ENCODE results near the gene TRERF1.
A peak's percentile ranks its signal among the peaks of the same experiment; 100 is the strongest.
"Not testable (repeated sequence)": the region's sequence is repeated elsewhere in the genome, so short reads cannot be mapped to it uniquely, and the experiment has no call there.

TRERF1 gene

GRCh38 chr6:42451333-42452170 is at the start of gene TRERF1:
Gene TRERF1 (minus strand): TSS chr6:42451926. CDS start chr6:42269590, 182,336 bp downstream.
- peak; percentile 20 to 36 for DNase-seq (ENCODE audit: low read depth in 2 of 2)

DNA sequence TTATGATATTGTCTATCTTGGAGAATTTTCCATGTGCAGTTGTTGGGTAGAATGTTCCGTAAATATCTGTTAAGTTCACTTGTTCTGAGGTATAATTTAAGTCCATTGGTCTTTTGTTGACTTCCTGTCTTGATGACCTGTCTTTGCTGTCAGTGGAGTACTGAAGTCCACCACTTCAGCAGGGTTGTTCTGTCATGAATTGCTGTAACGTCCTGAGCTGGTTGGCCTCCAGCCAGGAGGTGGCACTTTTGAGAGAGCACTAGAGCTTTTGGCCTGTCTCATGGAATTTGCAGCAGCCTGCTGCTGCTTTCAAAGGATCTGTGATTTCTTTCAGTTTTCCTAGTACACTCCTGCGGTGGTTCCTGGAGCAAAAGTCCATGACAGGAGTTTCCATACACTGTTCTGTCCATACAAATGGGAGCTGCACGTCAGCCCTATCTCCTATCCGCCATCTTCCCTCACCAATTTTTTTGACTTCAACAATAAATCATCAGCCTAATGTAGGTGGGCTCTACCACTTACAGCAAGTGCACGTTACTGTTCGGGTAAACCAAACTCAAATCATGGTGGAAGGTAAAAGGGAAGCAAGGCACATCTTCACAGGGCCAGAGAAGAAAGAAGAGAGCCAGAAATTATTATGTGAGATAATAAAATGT is 46.9 kb upstream of the TRERF1 start:
- no peak for DNase-seq (ENCODE audit: low read depth in 2 of 2)

DNA sequence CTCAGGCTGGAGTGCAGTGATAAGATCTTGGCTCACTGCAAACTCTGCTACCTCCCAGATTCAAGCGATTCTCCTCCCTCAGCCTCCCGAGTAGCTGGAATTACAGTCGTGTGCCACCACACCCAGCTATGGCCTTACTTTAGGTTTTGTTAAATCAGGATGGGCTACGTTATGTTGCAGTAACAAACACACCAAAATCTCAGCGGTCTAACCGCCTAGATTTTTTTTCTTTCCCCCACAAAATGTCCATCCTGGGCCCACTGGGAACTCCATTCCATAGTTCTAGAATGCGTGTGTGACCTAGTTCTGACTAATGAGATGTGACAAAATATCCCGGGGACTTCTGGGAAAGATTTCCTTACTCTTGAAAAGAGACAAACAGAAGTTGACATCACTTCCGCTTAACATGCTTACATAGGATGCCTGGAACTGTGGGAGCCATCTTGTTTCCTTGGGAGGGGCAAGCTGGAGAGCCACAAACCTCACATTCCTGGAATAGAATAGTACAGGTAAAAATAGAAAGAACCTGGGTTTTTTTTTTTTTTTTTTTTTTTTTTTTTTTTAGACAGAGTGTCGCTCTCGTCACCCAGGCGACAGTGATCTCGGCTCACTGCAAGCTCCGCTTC is 42.3 kb upstream of the TRERF1 start:
- DNase-seq (ENCODE audit: low read depth in 2 of 2) = no peak

- DNase-seq (ENCODE audit: low read depth in 2 of 2) = no peak
These were observed 36.4 kb upstream of the TRERF1 start for GRCh38 chr6:42488129-42488528.

DNA sequence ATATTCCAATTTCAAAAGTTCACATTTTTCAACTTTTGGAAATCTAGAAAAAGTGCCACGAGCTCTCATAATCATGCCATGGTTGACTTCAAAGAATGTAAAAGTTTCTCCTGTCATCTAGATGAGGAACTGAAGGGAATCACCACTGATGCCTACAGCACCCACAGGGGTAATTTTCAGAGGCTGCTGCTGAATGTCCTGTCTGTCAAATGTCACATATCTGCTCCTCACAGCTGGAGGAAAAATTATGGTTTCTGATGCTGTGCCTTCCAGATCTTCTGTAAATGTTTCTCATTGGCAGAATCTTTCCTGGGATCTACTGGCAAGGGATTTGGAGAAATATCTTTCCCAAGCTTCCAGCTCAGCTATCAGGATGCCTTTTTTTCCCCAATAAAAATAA is 32.5 kb upstream of the TRERF1 start:
- no peak for DNase-seq (ENCODE audit: low read depth in 2 of 2)

DNA sequence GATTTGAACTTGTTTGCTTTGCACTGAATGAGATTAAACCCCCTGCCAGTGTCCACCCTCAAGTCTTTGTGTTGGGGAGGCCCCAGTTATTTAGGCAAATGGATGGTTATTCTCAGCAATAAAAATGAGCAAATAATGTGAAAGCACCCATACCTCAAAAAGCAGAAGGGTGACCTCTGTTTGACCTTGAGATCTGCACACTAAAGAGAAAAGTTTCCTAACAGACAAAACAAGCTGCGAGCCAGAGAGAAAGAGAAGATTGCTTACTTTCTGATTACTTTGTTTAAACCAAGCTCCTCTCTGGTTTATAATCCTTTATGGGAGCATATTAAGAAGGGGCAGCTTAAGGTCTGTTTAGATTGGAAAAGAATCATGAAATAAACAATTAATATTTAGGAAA is 30.4 kb upstream of the TRERF1 start:
- DNase-seq (ENCODE audit: low read depth in 2 of 2) = no peak

- no peak for DNase-seq (ENCODE audit: low read depth in 2 of 2)
These were observed 20.0 kb upstream of the TRERF1 start for GRCh38 chr6:42471714-42472113.

GRCh38 chr6:42471142-42471541 is 19.4 kb upstream of the TRERF1 start:
- no peak for DNase-seq (ENCODE audit: low read depth in 2 of 2)

GRCh38 chr6:42468273-42468672 is 16.5 kb upstream of the TRERF1 start:
- no peak for DNase-seq (ENCODE audit: low read depth in 2 of 2)

GRCh38 chr6:42467651-42468050 is 15.9 kb upstream of the TRERF1 start:
- no peak for DNase-seq (ENCODE audit: low read depth in 2 of 2)

DNA sequence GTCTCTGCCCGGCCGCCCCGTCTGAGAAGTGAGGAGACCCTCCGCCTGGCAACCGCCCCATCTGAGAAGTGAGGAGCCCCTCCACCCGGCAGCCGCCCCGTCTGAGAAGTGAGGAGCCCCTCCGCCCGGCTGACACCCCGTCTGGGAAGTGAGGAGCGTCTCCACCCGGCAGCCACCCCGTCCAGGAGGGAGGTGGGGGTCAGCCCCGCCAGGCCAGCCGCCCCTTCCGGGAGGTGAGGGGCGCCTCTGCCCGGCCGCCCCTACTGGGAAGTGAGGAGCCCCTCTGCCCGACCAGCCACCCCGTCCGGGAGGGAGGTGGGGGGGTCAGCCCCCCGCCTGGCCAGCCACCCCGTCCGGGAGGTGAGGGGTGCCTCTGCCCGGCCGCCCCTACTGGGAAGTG is 14.7 kb upstream of the TRERF1 start:
- not testable (repeated sequence) for DNase-seq (ENCODE audit: low read depth in 2 of 2)

DNA sequence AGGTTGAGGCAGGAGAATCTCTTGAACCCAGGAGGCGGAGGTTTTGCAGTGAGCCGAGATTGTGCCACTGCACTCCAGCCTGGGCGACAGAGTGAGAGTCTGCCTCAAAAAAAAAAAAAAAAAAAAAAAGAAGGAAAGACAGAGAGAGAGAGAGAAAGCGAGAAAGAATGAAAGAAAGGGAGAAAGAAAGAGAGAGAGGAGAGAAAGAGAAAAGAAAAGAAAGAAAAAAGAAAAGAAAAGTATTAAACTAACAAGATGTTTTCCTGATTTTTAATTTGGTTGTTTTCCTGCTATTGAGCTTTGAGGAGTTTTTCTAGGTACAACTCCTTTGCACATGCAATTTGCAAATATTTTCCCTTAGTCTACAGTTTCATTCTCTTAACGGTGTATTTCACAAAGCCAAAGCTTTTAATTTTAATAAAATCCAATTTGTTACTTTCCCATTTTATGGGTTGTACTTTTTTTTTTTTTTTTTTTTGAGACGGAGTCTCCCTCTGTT is 10.8 kb upstream of the TRERF1 start:
- DNase-seq (ENCODE audit: low read depth in 2 of 2) = no peak

- no peak for DNase-seq (ENCODE audit: low read depth in 2 of 2)
These were observed 9.2 kb upstream of the TRERF1 start for GRCh38 chr6:42460883-42461282.

DNA sequence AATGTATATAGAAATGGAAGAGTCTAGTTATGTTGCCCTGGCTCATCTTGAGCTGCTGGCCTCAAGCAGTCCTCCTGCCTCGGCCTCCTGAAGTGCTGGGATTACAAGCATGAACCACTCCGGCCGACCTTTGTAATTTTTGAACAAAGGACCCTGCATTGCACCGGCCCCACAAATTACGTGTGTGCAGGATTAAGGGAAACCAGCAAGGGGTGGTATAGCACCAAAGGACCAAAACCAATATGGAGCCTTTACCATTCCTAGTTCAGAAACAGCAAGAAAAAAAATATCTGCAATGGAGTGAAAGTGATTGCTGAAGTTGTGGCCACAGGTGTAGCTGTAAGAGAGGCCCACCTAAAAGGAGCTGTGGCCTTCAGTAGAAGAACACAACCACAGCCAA is 8.2 kb upstream of the TRERF1 start:
- no peak for DNase-seq (ENCODE audit: low read depth in 2 of 2)

DNA sequence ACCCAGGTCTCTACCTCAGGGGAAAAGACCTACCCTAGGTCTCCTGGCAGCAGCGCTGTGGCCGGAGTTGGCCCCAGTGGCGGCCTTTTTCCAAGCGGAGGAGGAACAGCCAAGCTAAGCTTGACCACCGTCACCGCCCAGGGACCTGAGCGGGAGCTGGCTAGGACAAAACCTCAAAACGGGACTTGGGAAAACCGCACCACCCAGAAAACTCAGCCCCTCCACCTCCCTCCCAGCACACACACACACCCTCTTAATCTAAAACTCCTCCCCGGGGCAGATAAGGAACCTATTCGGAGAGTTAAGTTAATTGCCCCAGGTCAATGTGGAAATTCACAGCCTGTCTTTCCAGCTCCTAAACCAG is 2.7 kb upstream of the TRERF1 start:
- no peak for DNase-seq (ENCODE audit: low read depth in 2 of 2)

- no peak for DNase-seq (ENCODE audit: low read depth in 2 of 2)
These were observed 2.1 kb upstream of the TRERF1 start for GRCh38 chr6:42453654-42454427.

- peak; percentile 62 to 65 for DNase-seq (ENCODE audit: low read depth in 2 of 2)
These were observed 1.4 kb upstream of the TRERF1 start for GRCh38 chr6:42453031-42453653.

DNA sequence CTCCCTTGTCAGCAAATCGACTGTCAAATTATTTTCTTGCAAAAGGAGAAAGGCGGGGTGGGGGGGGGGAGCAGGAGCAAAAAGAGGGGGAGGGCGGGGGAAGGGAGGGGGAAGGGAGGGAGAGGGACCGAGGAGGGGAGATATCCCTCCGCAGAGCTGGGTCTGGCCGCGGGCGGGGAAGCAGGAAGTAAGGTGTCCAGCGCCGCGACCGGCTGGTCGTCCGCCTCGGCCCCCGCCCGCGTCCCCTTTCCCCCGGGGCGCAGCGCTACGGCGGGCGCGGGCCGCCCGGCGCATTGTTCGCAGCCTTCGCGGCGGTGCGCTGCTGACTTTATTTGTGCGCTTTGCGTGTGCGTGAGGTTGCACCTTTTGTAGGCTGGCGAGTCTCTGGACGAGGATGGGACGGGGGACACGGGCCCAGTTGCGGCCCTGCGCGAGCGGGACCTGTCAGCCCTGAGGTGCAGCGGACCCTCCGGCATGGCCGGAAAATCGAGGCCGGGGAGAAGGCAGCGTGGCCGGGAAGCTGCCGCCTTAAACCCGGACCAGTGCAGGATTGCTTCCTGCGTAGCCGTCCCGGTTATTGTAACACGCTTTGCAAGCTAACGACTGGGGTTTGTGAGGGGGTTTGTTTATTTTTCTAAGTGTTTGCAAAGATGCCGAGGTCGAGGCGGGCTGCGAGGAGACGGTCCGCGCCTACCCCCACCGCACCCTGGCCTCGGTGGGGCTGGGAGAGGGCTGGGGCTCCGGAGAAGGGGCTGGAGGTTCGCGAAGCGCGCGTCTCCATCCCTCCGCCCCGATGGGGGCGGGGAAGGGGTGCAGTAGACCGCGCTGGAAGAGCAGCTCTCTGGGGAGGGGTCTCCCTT is 675 bp upstream of the TRERF1 start:
- peak; percentile 22 to 37 for DNase-seq (ENCODE audit: low read depth in 2 of 2)

DNA sequence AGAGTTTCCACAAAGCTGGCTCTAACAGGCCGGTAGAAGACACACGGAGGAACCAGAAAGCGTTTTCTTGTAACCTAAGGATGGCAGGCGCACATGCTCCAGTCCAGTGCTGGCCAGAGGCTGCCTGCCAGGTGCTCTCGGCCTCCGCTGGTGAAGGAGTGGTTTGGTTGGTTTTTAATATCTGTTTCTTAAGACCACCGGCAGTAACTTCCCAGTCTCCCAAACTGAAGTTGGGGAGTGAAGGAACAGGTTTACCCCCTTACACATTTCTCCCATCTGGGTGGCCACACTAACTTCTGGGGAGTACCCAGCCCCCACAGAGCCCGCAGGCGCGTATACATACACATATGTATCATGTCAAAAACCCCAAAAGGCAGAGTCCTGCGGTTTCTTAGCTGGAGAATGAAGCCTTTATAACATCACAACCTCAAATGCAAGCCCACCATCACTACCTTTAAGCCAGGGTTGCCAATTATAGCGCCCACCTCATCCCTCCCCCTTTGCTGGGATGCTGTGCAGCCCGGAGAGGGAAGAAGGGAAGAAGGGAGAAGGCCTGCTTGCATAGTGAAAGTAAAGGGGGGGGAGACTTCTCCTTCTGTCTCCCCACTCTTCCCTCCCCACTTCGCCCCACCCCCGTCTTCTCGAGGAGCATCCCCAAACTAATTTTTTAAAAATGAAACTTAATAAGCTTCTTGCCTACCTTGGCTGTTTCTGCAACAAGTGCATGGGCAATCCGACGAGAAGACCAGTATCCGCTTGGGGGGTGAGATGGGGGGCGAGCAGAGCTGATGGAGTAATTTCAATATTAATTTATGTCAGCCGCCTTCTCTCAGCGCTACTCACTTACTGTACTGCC is 1.0 kb downstream of the TRERF1 start:
- DNase-seq (ENCODE audit: low read depth in 2 of 2) = no peak
